ENCODE results near the gene CCR5AS.
A peak's percentile ranks its signal among the peaks of the same experiment; 100 is the strongest.

The CCR5AS gene

DNA sequence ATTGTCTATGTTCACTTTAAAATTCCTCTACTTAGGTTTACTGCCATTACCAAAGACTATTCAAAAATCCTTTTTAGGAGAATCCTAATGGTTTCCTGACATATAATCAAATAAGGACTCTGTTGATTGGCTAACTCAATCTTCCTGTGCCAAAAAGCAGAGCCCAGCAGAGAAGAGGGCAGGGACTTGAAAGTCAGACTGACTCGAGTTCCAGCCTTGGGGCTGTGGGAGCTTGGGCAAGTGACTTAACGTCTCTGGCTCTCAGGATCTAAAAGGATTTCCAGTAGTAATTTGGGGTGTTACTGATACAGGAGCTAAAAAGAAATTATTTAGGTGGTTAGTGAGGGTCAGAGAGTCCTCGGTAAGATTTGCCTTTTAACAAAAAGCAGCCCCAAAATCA is 25.2 kb downstream of the CCR5AS start:
- DNase-seq (ENCODE audit: low read depth) = no peak

GRCh38 chr3:46380471-46381221 is 26.2 kb downstream of the CCR5AS start:
- peak; percentile 67 for DNase-seq (ENCODE audit: low read depth)

DNA sequence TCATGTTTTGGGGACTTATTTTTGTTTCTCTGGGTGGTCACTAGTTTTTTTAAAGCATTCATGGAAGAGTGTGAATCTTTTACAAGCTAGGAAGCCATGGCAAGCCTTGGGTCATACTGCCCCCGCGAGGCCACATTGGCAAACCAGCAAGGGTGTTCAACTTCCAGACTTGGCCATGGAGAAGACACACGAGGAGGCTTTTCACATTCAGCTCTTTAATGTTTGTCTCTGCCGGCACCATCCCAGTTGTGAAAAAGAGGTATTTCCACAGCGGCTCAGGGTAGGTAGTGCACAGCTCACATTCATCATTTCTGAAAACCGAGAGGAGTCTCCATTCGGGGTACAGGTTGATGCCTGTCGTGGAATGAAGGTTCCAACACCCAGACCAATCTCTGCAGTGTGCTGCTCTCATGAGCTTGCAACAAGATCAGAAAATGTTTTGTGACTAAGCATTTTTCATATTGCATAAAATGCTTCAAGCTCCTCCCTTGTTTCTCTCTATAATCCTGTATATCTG is 28.4 kb downstream of the CCR5AS start:
- peak; percentile 76 for DNase-seq (ENCODE audit: low read depth)

- no peak for DNase-seq (ENCODE audit: low read depth)
These were observed 31.1 kb downstream of the CCR5AS start for GRCh38 chr3:46375814-46376213.

- DNase-seq (ENCODE audit: low read depth) = no peak
These were observed 31.6 kb downstream of the CCR5AS start for GRCh38 chr3:46375218-46375617.

GRCh38 chr3:46374755-46375154 is 32.1 kb downstream of the CCR5AS start:
- DNase-seq (ENCODE audit: low read depth) = no peak

- peak; percentile 56 for DNase-seq (ENCODE audit: low read depth)
These were observed 34.1 kb downstream of the CCR5AS start for GRCh38 chr3:46372492-46373359.

GRCh38 chr3:46371519-46372340 is 35.1 kb downstream of the CCR5AS start:
- peak; percentile 13 for DNase-seq (ENCODE audit: low read depth)

DNA sequence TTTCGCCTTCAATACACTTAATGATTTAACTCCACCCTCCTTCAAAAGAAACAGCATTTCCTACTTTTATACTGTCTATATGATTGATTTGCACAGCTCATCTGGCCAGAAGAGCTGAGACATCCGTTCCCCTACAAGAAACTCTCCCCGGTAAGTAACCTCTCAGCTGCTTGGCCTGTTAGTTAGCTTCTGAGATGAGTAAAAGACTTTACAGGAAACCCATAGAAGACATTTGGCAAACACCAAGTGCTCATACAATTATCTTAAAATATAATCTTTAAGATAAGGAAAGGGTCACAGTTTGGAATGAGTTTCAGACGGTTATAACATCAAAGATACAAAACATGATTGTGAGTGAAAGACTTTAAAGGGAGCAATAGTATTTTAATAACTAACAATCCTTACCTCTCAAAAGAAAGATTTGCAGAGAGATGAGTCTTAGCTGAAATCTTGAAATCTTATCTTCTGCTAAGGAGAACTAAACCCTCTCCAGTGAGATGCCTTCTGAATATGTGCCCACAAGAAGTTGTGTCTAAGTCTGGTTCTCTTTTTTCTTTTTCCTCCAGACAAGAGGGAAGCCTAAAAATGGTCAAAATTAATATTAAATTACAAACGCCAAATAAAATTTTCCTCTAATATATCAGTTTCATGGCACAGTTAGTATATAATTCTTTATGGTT is 35.9 kb downstream of the CCR5AS start, which contains the start of gene CCR5:
CCR5 (plus strand) TSS at position 108 of the 680 bp plus-strand sequence. CDS start 1,957 bp downstream, outside the sequence.
- DNase-seq (ENCODE audit: low read depth) = no peak

DNA sequence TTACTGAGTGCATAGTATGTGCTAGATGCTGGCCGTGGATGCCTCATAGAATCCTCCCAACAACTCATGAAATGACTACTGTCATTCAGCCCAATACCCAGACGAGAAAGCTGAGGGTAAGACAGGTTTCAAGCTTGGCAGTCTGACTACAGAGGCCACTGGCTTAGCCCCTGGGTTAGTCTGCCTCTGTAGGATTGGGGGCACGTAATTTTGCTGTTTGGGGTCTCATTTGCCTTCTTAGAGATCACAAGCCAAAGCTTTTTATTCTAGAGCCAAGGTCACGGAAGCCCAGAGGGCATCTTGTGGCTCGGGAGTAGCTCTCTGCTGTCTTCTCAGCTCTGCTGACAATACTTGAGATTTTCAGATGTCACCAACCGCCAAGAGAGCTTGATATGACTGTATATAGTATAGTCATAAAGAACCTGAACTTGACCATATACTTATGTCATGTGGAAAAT is 37.2 kb downstream of the CCR5AS start:
- no peak for DNase-seq (ENCODE audit: low read depth)

GRCh38 chr3:46369151-46369550 is 37.7 kb downstream of the CCR5AS start:
- DNase-seq (ENCODE audit: low read depth) = no peak

GRCh38 chr3:46368569-46368968 is 38.3 kb downstream of the CCR5AS start:
- peak; percentile 60 for DNase-seq (ENCODE audit: low read depth)

DNA sequence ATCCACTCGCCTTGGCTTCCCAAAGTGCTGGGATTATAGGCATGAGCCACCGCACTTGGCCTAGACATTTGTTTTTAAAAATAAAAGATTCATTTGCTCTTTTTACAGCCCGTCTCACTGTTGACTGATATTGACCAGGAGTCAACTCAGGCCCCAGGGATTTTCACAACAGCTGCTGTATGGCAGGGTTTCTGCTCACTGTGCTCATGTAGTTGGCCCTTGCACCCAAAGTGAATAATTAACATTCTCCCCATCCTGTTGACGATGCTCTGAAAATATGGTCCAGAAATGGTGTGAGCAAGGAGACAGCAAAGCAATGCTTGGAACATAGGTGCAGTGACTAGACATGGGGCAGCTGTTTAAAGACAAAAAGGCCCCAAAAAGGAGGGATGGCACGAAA is 39.1 kb downstream of the CCR5AS start:
- DNase-seq (ENCODE audit: low read depth) = no peak

- DNase-seq (ENCODE audit: low read depth) = no peak
These were observed 40.9 kb downstream of the CCR5AS start for GRCh38 chr3:46365737-46366524.

GRCh38 chr3:46365041-46365440 is 41.8 kb downstream of the CCR5AS start:
- no peak for DNase-seq (ENCODE audit: low read depth)

GRCh38 chr3:46361408-46362283 is 45.2 kb downstream of the CCR5AS start:
- DNase-seq (ENCODE audit: low read depth) = peak; percentile 40

DNA sequence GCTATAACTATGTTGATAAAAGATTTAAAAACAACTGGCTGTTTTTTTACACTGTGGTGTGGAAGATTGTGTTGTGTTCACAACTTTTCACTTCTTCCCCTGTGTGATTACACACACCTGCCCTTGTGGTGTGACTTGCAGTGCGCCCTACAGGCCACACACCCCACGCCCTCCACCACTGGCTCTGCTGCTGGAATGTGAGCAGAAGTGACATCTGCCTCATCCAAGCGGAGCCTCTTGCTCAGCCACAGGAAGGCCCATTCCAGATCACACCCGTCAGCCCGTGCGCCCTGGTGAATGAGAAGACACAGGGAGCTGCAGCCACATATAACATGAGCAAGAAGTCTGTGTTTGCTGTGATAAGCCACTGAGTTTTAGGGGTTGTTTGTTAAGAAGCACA is 46.0 kb downstream of the CCR5AS start:
- DNase-seq (ENCODE audit: low read depth) = peak; percentile 47

GRCh38 chr3:46359733-46360493 is 47.0 kb downstream of the CCR5AS start:
- peak; percentile 45 for DNase-seq (ENCODE audit: low read depth)
